Colon (tissue), 2 donors: ENCODE data around the gene SLC38A11.

ENCODE experiments used
- FAIRE-seq: peaks from 2 replicates; lab custom pipeline; 2012; peaks lifted over from hg19 to GRCh38; lab: Jason Lieb, UNC
- donor health status: control.
- donor health status: control.

The SLC38A11 gene

DNA sequence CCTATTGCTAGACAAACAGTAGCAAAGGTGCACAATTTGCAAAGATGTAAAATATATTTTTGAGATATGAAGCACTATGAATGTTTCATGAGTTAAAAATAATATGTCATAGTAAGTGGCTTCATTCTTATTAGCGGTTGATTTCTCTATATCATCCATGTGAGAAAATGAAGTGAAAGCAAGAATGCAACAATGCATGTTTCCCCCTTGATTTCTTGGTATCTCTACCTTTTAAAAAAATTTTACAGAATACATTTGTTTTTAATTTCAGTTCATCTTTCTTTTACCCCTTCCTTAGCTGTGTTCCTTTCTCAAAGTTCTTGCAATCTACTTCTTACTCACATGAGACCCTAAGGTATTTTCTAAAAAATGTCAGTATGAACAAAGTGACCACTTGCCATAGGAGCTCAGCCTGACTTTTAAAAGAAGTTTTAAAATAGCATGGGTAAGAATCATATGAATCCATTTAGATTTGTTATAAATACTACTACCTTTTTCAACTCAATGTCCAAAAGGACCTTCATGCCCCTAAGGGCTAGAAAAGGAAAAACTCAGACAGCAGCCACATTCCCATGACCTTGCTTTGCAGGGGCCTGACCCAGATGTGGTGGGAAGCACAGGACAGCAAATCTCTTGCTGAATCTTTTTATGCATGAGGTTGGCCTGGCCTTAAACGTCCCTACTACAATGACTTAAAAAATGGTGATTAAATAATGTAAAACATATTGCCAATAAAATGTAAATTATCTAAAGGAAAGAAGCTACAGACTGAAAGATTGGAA is 14.8 kb upstream of the SLC38A11 start:
- no peak for FAIRE-seq

DNA sequence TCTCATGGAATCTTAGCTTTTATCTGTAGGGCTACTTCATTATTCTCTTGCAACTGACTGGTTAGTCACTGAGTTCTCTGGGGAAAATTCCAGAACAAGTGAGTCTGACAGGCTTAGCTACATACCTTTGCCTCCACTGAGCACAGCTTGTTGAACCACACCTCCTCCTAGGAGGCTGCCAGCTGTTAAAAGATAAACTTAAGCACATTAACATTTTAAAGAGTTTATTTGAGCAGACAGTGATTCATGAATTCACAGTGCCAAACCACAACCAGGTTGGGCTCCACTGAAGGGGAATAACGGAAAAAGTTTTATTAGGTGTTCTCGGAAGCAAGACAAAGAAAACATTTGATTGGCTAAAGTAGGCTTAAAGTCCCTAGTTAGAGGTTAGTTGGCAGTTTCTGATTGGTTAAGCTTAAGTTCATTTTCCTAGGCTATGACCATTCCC is 12.5 kb upstream of the SLC38A11 start:
- FAIRE-seq: no peak

DNA sequence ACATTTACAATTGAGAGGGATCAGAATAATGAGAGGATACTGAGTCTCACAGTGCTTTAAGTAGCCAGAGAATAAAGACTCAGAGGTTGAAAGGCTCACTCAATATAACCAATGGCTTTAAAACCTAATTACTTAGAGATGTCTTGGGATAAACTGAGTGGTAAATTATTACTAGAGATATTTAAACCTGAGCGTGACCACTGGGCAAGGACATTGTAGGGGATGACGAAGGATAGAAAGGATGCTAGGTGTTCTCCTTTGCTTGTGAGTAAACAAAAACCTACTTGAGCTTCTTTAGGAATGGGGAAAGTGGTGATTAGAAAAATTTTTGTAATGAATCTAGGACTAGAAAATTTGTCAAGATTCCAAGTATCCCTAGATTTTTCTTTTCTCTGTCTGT is 12.0 kb upstream of the SLC38A11 start:
- FAIRE-seq: no peak

DNA sequence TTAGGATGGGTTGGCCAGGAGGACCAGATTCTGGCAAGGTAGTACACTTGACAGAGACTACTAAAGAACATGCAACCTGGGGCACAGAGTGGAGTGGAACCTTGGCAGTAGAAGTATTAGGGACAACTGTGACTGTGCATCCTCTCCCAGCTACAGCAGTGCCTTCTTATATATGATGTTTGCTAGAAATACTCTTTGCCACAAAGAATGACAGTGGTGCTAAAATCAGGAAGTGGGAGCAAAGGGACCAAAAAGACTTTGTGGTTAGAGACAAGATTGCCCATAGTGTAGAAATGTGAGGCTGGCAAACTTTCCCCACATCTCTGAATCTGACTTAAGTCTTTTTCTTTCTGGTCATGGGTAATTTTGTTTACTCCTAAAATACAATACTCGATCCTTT is 9.4 kb upstream of the SLC38A11 start:
- no peak for FAIRE-seq

DNA sequence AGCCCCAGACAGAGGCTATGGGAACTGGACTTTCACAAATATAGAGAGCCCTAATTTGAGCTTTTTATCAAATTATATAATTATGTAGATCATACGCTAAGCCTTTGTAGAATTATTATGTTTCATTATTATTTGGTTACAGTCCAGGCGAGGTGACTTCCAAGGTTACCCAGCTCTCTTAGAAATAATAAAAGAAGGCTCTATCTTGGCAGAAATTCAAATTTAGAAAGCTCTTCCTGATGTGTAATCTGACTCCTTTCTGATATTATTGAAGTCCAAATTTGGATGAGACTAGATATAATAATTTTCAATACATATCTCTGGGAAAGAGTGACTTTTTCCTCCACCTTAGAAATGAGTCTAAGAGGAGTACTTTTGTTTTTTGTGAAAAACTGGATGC is 4.8 kb upstream of the SLC38A11 start:
- FAIRE-seq: no peak

DNA sequence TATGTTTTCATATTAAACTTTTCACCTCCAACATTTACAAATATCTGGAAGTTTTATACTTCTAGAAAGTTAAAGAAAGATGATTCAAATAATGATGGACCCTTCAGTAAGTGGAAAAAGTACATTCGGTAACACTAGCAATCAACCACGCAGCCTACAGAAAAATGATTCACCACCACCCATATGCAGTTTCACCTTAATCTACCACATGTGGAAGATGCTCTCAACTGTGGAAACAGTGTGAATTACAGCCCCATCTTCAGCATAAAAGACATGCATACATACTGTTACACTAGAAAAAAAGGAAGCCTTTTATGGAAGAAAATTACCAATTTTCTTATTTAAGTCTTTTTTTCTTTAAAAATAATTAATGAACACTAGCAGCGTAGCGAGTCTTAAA is 1.1 kb downstream of the SLC38A11 start:
- no peak for FAIRE-seq

DNA sequence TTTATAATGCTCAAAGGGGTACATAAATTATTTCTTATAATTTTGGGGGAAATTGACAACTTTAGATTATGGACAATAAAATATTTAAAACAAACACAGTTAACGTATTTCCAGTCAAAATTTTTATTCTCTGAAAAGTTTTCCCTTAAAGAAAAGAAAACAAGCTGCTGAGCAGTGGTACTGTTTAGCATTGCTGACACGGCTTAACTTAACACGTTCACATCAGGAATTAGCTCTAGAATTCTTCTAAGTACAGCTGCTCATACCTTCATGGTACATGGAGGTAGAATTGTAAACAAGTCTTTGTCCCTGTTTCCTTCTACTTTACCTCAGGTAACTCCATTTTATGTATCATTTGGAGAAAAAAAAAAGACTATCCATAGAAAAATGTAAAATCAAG is 2.0 kb downstream of the SLC38A11 start:
- no peak for FAIRE-seq

DNA sequence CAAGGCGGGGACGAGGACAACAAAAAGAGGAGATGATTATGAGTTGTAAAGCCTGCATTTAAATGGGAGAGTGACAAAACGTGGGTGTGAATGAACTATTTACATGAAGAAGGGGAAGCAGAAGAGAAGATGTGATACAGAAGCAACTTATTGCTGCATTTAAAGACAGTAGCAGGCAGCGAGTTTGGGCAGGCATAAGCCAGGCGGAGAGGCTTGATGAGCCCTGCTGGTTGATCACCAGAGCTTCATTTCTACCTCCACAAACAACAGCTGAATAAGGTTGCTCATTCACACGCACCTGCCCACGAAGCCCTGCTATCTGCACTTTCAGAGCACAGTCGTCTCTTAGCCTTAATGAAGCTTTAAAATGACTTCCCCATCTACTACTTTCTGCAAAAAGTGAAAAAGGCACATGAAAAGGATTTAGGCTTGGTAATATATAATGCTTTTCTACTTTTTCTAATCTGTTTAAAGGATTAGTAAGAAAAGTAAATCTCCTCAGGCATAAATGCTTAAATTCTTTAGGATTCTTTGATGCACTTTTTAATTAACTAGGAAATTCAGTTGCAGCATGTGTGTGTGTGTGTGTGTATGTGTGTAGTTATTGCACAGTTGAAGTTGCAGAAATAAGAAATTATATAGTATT is 3.1 kb downstream of the SLC38A11 start:
- FAIRE-seq: no peak

DNA sequence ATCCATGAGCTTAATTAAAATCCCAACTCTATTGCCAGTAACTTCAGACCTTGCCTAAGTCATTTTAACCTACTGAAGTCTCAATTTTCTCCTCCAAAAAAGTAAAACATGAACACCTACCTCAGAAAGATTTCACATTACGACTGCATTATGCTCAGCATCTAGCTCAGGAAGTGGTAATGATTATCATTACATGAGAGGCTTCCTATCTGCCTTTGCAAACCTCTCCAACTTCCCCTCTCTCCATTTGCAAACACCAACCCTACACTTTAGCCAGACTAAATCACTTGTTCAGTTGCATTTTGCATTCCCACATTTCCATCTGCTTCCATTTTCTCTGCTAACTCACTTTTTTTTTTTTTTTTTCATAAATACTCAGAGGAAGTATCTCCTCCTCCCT is 6.8 kb downstream of the SLC38A11 start:
- no peak for FAIRE-seq

DNA sequence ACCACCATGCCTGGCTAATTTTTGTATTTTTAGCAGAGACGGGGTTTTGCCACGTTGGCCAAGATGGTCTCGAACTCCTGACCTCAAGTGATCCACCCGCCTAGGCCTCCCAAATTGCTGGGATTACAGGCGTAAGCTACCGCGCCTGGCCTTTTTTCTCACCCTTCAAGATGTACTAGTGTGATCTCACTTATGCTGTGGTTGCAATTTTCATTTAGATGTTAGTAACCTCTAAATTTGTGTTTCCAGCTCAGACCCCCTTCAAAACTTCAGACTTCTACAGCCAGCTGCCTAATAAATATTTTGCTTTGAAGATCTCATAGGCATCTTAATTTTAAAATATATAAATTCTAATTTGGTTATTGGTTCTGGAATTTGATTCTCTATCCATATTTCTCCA is 8.0 kb downstream of the SLC38A11 start:
- FAIRE-seq: no peak

DNA sequence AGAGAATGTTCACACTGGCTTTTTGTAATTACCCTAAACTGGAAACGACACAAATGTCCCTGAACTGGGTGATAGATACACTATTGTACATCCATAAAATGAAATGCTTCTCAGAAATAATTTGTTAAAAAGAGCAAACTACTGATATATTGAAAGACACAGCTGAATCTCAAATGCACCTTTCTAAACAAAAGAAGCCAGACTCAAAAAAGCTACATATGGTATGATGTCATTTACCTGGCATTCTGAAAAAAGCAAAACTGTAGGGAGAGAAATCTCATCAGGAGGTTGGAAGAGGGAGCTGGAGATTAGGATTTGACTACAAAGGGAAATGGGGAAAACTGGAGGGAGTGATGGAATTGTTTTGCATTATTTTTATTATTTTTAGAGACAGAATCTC is 12.0 kb downstream of the SLC38A11 start:
- FAIRE-seq: no peak

DNA sequence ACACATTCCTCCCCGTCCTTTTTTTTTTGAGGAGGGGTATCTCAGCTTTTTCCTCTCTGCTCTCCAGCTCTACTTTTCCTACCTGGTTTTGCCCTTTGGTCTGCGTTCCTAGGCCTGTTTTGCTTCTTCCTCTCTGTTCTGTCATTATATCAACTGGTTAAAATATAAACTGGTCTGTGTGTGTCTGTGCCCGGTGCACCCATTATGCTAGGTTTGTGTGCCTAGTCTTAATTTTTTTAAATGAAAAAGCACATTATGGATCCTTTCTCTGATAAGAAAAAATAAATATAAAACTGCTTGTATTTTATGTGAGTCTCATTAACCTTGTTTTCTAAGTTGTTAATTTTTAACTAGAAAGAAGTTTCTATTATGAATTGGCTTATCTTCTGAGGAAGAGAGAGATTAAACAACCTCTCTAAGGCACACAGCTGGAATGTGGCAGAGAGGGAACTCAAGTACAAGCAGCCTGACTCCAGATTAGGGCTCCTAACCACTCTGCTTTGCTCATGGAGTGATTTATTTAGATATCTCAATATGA is 17.4 kb downstream of the SLC38A11 start:
- FAIRE-seq: no peak

DNA sequence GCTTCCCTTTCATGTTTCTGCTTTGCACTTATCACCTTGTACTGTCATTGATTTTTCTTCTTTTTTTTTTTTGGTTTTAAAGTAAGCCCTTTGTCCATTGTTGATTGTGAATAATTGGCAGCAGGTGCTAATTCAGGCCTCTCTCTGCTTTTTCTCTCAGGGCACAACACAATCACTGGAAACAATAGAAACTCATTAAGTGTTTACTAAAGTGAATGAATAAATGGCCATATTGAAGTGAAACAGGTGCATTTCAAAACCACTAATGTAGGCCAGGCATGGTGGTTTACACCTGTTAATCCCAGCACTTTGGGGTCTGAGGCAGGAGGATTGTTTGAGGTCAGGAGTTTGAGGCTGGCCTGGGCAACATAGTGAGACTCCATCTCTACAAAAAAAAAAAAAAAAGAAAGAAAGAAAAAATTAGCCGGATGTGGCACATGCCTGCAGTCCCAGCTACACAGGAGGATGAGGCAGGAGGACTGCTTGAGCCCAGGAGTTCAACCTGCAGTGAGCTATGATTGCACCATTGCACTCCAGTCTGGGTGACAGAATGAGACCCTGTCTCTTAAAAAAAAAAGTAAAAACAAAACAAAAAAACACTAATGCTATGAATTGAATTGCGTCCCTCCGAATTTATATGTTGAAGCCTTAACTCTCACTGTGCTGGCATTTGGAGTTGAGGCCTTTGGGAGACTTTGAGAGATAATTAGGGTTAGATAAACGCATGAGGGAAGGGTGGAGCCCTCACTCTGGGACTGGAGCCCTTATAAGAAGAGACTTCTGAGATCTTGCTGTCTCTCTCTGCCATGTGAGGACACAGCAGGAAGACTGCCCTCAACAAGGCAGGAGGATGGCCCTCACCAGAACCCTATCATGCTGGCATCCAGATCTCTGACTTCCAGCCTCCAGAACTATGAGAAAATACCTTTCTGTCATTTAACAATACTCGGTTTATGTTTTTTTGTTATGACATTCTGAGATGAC is 19.9 kb downstream of the SLC38A11 start:
- FAIRE-seq: no peak

DNA sequence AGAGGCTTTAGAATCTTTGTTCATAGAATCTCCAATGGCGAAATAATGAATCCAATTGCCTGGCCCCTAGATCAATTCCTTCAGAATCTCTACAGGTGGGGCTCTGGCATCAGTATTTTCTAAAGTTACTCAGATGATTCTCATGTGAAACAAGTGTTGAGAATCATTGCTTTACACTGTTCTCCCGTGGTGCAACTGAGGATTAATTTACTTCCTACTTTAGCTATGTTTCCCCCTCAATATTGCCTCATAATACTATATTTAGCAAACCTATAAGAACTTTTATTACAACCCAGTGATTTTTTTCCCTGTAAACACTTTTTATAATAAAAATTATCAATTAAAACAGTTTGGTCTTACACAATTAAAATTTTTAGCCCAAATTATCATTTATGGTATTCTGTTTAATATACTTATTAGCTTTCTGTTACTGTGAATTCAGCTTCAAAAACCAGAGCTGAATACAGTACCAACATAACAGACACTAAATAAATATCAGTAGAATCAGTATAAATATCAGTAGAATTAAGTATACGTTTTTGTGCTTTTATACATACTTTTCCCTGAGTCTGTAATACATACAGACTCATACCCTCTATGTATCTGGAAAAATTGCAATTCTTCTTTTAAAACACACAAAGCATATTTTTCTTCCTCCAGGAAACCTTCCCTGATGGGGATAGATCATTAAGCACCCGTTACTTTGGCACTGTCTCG is 20.8 kb downstream of the SLC38A11 start:
- FAIRE-seq: no peak

DNA sequence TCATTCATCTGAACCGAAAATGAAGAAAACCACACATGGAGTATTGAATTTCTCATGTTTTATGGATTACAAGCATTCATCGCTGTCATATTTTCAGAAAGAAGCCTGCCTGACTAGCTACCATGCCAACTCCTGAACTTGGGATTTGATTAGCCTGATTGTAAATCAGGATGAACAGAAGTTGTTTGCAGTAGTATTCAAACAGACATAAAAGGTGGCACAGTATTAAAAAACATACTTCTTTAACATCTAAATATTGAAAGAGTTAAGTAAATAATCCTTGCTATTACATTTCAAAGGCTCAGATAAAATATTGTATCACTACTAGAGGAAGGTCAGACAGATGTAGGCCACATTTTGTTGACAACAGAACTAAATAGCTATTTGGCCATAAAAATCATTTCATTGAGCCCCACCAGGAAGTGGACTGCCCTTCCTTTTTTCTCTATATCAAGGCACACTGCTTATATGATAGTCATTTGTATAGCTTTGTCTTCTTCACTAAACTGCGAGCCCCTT is 21.6 kb downstream of the SLC38A11 start:
- FAIRE-seq: no peak

DNA sequence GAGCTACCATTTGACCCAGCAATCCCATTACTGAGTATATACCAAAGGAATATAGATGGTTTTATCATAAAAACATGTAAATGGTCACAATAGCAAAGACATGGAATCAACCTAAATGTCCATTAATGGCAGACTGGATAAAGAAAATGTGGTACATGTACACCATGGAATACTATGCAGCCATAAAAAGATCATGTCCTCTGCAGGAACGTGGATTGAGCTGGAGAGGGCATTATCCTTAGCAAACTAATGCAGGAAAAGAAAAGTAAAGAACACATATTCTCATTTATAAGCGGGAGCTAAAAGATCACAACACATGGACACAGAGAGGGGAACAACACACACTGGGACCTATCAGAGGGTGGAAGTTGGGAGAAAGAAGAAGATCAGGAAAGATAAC is 22.9 kb downstream of the SLC38A11 start:
- no peak for FAIRE-seq

DNA sequence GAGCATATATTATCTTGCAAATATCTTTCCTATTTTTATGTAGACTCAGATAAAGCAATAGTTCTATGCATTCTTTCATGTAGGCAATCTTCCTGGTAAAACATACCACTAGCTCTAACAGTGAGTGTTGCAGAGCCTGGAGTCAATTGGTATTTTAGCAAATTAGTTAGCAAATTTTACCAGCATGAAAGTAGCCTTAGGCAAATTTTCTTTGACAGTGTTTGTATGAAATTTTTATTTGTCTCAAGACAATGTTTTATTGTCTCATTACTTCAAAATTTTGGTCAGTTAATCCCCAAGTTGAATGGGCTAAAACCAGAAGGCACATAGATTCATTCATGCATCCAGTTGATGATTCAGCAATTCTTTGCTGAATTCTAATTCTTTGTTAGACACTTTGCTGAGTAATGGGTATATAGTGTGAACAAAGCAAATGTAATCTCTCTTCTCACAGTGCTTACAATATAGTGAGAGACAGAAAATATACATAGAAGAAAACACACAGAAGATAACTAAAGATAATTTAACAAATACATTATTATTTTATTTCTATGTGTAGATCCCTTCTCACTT is 27.1 kb downstream of the SLC38A11 start:
- no peak for FAIRE-seq

DNA sequence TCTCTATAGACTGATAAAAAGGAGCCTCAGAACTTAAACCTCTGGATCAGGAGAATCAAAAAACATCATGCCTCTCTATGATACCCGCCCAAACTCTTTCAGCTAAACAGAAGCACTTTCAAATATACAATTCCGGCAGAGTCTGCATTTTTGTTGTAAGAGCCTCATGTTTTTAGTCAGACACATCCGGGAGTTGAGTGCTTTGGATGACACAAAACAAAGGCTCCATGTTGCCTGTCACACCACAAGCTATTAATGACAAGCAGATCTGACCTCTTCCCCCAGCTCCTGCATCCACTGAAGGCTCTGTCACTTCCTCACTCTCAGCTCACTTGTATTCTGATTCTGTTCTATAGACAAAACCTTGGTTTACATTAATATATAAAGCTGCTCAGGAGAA is 33.2 kb downstream of the SLC38A11 start:
- no peak for FAIRE-seq

DNA sequence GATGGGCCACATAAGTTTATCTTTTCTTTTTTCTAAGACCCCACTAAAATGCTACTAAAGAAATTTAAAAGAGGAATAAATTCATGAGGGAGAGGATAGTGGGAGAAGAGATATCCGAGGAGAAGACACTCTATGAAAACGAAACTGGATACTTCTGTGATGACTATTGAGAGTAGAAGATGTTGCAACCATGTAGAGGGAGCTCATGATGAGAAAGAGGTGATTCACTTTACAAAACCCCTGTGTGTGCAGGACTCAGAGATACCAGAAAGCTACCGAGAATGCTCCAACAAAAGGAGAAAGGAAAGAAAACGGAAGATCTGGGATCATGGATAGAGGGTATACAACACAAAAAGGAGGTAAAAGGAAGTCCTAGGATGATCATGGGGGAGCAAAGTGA is 34.9 kb downstream of the SLC38A11 start:
- no peak for FAIRE-seq

DNA sequence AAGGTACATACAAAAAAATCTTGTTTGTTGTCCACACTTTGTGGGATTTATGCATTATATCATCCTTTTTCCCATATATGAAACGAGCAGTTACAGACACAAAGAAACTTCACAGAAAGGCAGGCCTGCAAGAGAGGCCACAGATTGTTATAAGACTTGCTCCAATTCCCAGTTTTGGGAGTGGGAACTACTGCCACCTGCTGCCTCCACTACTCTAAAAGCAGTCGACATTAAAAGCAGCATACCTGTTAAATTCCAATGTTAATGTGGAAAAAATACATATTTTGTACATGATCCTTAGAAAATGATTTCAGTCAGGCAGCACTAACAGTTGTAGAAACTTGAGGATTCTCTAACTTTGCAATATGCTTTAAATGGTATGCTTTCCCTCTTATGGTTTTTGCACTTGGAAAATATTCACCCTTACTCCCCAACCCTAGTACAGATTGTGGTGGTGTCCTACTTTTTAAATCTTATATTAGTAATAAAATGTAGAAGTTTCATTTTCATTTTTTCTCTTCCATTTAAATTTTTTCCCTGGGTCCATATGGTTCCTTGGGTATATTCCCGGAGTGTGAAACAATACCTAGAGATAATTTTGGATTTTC is 37.9 kb downstream of the SLC38A11 start:
- FAIRE-seq: no peak

DNA sequence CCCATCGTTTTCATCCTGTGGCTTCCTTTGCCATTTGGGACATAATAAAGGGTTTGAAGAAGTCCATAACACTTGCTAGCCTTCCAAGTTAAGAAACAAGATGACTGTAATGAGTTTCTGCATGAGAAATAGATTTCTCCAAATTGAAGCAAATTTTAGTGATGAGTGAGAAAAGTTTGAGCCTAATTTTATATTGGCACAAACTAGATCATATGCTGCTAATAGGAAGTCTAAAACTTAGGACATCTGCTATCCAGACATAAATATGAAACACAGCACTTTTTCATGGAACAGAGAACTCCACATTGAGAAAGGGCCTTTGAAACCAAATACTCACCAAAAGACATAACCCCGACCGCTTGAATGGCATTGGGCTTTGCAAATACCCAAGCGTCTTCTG is 39.8 kb downstream of the SLC38A11 start:
- no peak for FAIRE-seq
